Colonic mucosa (tissue), 4 donors: Measurements from ENCODE around the gene SIX3. TPM values are rescaled to one million over a fixed set of nuclear protein-coding genes. Genes with fewer than 3 reads are reported as not detected.

Experiments used
- DNase-seq: peaks from one replicate; pipeline ENCODE4 v3.0.0-alpha.2; 2020
- H3K27ac ChIP-seq: fragments of 200-600 bp; one replicate; pipeline ENCODE4 v1.8.0; 2021
- H3K27me3 ChIP-seq: fragments of 200-600 bp; one replicate; pipeline ENCODE4 v1.8.0; 2021
- H3K36me3 ChIP-seq: fragments of 200-600 bp; one replicate; pipeline ENCODE4 v1.8.0; 2021
- H3K4me1 ChIP-seq: fragments of 200-600 bp; one replicate; pipeline ENCODE4 v1.8.0; 2021; ENCODE audit warnings: mild to moderate bottlenecking
- H3K4me3 ChIP-seq: fragments of 200-600 bp; one replicate; pipeline ENCODE4 v1.8.0; 2021
- H3K9ac ChIP-seq, 2 donors: one replicate each; pipeline ENCODE4 v1.7.0; 2013; ENCODE audit warnings: control low read depth in 2 of 2, low read depth in 2 of 2, low read length in 2 of 2
- H3K9me3 ChIP-seq: fragments of 200-600 bp; one replicate; pipeline ENCODE4 v1.8.0; 2021
- intact Hi-C: fragments of 100-400 bp; cut with DNase I; formaldehyde crosslinking; loops from one replicate; pipeline ENCODE4 v1.14.1; 2022
- total RNA-seq, 2 donors: library from RNA; stranded (reverse); fragmentation: NEBNext Ultra II Directional in 1 of 2; extraction: Animal tissue kit (Norgen Biotek cat#: 25700) in 1 of 2; gene quantifications; one replicate each; pipeline ENCODE4 v1.2.1, GENCODE V29; 2021
- TF ChIP-seq, protein P1 (sequence below): fragments of 200-600 bp; IDR thresholded peaks from one replicate; pipeline ENCODE4 v1.8.0; 2022; ENCODE audit warnings: antibody characterized with exemption, mild to moderate bottlenecking
- donor health status: healthy.
- donor health status: DM: no; HTN: no; CAD: no.
- donor health status: DM: no; HTN: no; CAD: no.

The SIX3 gene
- total RNA-seq, 2 donors from 2014 or later: not detected

DNA sequence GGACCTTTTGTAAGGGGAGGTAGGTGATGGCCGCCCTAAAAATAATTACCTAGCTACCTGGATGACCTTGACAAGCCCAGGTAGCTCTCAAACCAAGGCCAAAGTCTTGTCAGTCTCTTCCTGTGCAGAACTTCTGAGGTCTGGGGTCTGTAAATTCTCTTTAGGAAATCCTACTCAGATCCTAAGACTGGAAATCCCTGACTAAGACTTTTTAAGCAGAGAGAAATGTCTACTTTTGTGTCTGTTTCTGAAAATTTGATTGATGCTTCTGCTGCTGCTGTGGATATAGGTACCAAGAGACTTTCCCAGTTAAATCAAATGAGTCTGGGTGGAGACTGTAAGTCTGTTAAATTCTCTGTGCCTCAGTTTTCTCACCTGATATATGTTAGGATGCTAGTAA lies 36.9 kb upstream of the SIX3 start:
- H3K9ac ChIP-seq: no peak overlapping the region
- TF ChIP-seq, protein P1, sequence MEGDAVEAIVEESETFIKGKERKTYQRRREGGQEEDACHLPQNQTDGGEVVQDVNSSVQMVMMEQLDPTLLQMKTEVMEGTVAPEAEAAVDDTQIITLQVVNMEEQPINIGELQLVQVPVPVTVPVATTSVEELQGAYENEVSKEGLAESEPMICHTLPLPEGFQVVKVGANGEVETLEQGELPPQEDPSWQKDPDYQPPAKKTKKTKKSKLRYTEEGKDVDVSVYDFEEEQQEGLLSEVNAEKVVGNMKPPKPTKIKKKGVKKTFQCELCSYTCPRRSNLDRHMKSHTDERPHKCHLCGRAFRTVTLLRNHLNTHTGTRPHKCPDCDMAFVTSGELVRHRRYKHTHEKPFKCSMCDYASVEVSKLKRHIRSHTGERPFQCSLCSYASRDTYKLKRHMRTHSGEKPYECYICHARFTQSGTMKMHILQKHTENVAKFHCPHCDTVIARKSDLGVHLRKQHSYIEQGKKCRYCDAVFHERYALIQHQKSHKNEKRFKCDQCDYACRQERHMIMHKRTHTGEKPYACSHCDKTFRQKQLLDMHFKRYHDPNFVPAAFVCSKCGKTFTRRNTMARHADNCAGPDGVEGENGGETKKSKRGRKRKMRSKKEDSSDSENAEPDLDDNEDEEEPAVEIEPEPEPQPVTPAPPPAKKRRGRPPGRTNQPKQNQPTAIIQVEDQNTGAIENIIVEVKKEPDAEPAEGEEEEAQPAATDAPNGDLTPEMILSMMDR: no peak
- H3K4me1 ChIP-seq: no peaks in the 10 kb centered on the region
- no peak overlapping the region for H3K27ac ChIP-seq
- no peak for DNase-seq
- no peaks in the 10 kb centered on the region for H3K36me3 ChIP-seq
- no peak overlapping the region for H3K4me3 ChIP-seq
- intact Hi-C loops: no loop called here
- H3K9me3 ChIP-seq: no peaks in the 10 kb centered on the region
- H3K27me3 ChIP-seq: no peaks in the 10 kb centered on the region

DNA sequence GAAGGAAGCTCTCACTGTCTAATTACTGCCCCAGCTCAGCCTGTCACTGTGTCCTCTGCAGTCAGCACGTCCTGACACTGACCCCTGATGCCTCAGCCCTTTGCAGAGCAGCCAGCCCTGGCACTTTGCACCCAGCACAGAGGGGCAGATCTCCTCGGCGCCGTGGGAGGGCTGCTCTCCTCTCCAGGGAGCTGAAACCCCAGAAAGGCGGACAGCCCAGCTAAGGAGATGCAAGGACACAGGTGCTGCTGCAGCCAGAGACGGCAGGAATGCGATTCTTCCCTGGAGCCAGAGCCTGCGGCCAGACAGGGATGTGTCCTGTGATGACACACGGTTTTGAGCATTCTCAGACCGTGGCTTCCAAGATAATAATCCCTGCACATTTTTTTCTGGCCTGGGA lies 34.5 kb upstream of the SIX3 start:
- H3K9me3 ChIP-seq: no peaks in the 10 kb centered on the region
- TF ChIP-seq, protein P1: no peak
- no peaks in the 10 kb centered on the region for H3K36me3 ChIP-seq
- no peak overlapping the region for H3K4me3 ChIP-seq
- H3K27me3 ChIP-seq: no peaks in the 10 kb centered on the region
- no peak for DNase-seq
- H3K4me1 ChIP-seq: no peaks in the 10 kb centered on the region
- no peak overlapping the region for H3K27ac ChIP-seq
- intact Hi-C loops: no loop called here
- H3K9ac ChIP-seq: no peak overlapping the region

DNA sequence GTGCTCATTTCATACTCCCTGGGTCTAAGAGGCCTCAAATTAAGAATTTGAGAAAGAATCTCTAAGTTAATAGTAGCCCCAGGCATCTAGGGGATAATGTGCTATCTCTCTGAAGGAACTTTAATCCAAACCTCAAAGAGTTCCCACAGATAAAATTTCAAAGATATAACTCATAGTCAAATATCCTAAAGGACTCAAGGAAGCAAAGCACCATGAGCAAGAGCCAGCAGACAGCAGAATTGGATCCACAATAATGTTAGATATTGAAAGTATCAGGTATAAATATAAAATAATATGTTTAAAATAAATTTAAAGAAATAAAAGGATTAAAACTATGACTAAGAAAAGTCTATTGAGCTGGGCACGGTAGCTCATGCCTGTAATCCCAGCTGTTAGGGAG lies 31.7 kb upstream of the SIX3 start:
- Histone ChIP-seq H3K4me1 (no peaks in the 10 kb centered on the region), H3K4me3 (no peak overlapping the region), H3K9me3 (no peaks in the 10 kb centered on the region), H3K36me3 (no peaks in the 10 kb centered on the region), H3K27me3 (no peaks in the 10 kb centered on the region), H3K27ac (no peak overlapping the region), H3K9ac (no peak overlapping the region)
- DNase-seq: no peak
- TF ChIP-seq, protein P1: no peak
- intact Hi-C loops: no loop called here

DNA sequence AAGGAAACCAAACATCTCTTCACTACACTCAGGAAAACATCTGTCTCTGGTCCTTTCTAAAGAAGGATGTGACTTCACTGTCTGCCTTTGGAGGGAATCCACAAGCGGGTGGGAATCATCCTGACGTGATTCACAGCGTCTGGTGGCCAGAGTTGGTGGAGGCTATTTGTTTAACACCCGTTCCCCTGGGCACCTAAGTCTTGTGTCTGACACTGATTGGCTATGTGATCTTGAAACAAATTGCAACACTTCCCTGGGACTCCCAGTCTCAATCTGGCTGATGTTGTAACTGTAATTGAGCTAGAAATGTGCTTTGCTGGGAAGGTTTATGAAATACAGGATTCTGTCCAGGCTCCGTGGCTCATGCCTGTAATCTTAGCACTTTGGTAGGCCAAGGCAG lies 28.8 kb upstream of the SIX3 start:
- H3K27ac ChIP-seq: no peak overlapping the region
- H3K9me3 ChIP-seq: no peaks in the 10 kb centered on the region
- DNase-seq: no peak
- no peak overlapping the region for H3K9ac ChIP-seq
- H3K36me3 ChIP-seq: no peaks in the 10 kb centered on the region
- H3K27me3 ChIP-seq: no peaks in the 10 kb centered on the region
- intact Hi-C loops: no loop called here
- TF ChIP-seq, protein P1: no peak
- no peak overlapping the region for H3K4me3 ChIP-seq
- H3K4me1 ChIP-seq: no peaks in the 10 kb centered on the region

DNA sequence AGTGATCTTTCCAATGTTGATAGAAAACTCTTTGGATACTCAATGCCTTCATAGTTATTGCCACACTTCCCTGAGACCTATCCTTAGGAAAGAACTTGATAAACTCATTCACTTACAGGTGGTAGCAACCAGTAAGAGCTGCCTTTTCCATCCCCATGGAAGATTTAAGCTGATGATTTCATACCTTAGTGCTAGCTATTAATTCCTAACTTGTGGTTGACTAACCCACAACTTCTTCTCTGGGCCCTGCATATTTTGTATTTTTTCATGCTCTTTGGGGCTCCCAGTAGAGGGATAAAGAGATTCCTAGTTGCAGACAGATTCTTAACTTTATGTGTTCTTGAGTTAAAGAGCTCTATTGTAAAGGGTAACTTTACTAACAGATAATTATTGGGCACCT lies 25.2 kb upstream of the SIX3 start:
- no peak for DNase-seq
- H3K4me3 ChIP-seq: no peak overlapping the region
- no peaks in the 10 kb centered on the region for H3K4me1 ChIP-seq
- no peak overlapping the region for H3K9ac ChIP-seq
- TF ChIP-seq, protein P1: no peak
- no peaks in the 10 kb centered on the region for H3K27me3 ChIP-seq
- intact Hi-C loops: no loop called here
- no peaks in the 10 kb centered on the region for H3K9me3 ChIP-seq
- no peaks in the 10 kb centered on the region for H3K36me3 ChIP-seq
- H3K27ac ChIP-seq: no peak overlapping the region
